Measurements from ENCODE around the gene CNTNAP5.

DNA sequence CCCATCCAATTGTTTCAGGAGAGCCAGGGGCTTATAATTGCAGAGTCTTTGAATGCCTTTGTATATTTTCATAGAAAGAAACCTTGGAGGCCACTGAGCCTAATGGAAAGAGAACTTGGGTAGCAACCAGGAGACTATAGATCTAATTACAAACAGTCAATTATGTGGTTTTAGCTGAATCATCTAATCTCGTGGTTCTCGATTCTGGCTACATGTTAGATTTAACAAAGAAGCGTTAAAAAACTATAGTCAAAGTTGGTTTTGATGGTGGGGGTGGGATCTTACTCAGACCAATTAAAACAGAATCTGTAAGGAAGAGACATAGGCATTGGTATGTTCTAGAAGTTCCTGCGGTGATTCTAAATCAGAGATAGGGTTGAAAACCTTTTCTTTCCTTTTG, 344.1 kb downstream of the CNTNAP5 start:
- no peak for TF ChIP-seq CTCF (IDR thresholded peaks at IDR 0.05)
- TF ChIP-seq POLR2A (IDR thresholded peaks at IDR 0.05): no peak
